Liver (tissue), 9 donors: ENCODE results near the gene HOXB13. TPM values are rescaled to one million over a fixed set of nuclear protein-coding genes. Genes with fewer than 3 reads are reported as not detected.

Experiments
- DNase-seq: peaks from one replicate; pipeline ENCODE4 v3.0.0-alpha.2; 2017; ENCODE audit warnings: low spot score
- H3K27ac ChIP-seq, 2 donors: one replicate each; pipeline ENCODE4 v1.7.0; 2013; ENCODE audit warnings: inconsistent platforms in 2 of 2, low read length in 2 of 2, control low read depth in 1 of 2, low read depth in 1 of 2, mild to moderate bottlenecking in 1 of 2
- H3K27me3 ChIP-seq, 4 donors: one replicate each; pipeline versions ENCODE4 v1.6.1 to v1.7.0; 2013; ENCODE audit warnings: low read length in 3 of 4, inconsistent platforms in 1 of 4, mild to moderate bottlenecking in 1 of 4, moderate library complexity in 1 of 4; ENCODE audit not compliant: control insufficient read depth in 4 of 4, insufficient read depth in 4 of 4
- H3K36me3 ChIP-seq, 4 donors: one replicate each; pipeline versions ENCODE4 v1.6.1 to v1.7.0; 2013; ENCODE audit warnings: low read length in 3 of 4, mild to moderate bottlenecking in 3 of 4, low read depth in 1 of 4, moderate library complexity in 1 of 4; ENCODE audit not compliant: control insufficient read depth in 4 of 4, insufficient read depth in 3 of 4
- H3K4me1 ChIP-seq, 4 donors: one replicate each; pipeline versions ENCODE4 v1.6.1 to v1.7.0; 2013; ENCODE audit warnings: low read length in 3 of 4, mild to moderate bottlenecking in 3 of 4, moderate library complexity in 1 of 4; ENCODE audit not compliant: control insufficient read depth in 4 of 4, insufficient read depth in 4 of 4
- H3K4me3 ChIP-seq, 3 donors: one replicate each; pipeline versions ENCODE4 v1.6.1 to v1.7.0; 2013; ENCODE audit warnings: low read length in 3 of 3, control low read depth in 1 of 3, low read depth in 1 of 3, mild to moderate bottlenecking in 1 of 3
- H3K9ac ChIP-seq, 2 donors: one replicate each; pipeline ENCODE4 v1.7.0; 2013; ENCODE audit warnings: low read length in 2 of 2, mild to moderate bottlenecking in 2 of 2, moderate library complexity in 2 of 2, control low read depth in 1 of 2, low read depth in 1 of 2
- H3K9me3 ChIP-seq, 4 donors: one replicate each; pipeline versions ENCODE4 v1.6.1 to v1.7.0; 2013; ENCODE audit warnings: low read length in 3 of 4; ENCODE audit not compliant: control insufficient read depth in 4 of 4
- FOXA1 ChIP-seq: IDR thresholded peaks from 2 replicates; pipeline ENCODE4 v1.6.1; 2016; ENCODE audit warnings: antibody characterized with exemption
- FOXA2 ChIP-seq: IDR thresholded peaks from 2 replicates; pipeline ENCODE4 v1.6.1; 2016; ENCODE audit warnings: antibody characterized with exemption
- GABPA ChIP-seq, 2 donors: IDR thresholded peaks in 1 of 2; conservative IDR thresholded peaks in 1 of 2; 2 replicates each; pipeline ENCODE4 v1.6.1; 2016; ENCODE audit warnings: antibody characterized with exemption in 2 of 2, mild to moderate bottlenecking in 1 of 2, moderate library complexity in 1 of 2
- HNF4A ChIP-seq, 2 donors: conservative IDR thresholded peaks; 2 replicates each; pipeline ENCODE4 v1.6.1; 2016; ENCODE audit warnings: antibody characterized with exemption in 2 of 2, mild to moderate bottlenecking in 2 of 2
- HNF4G ChIP-seq: IDR thresholded peaks from 2 replicates; pipeline ENCODE4 v1.6.1; 2016; ENCODE audit warnings: antibody characterized with exemption
- JUND ChIP-seq, 2 donors: IDR thresholded peaks; 2 replicates each; pipeline ENCODE4 v1.6.1; 2016; ENCODE audit warnings: antibody characterized with exemption in 2 of 2
- NR2F2 ChIP-seq: IDR thresholded peaks from 2 replicates; pipeline ENCODE4 v1.6.1; 2016; ENCODE audit warnings: antibody characterized with exemption
- RAD21 ChIP-seq, 2 donors: IDR thresholded peaks; 2 replicates each; pipeline ENCODE4 v1.6.1; 2016; ENCODE audit warnings: antibody characterized with exemption in 2 of 2, mild to moderate bottlenecking in 2 of 2
- RXRA ChIP-seq, 2 donors: IDR thresholded peaks; 2 replicates each; pipeline ENCODE4 v1.6.1; 2017 to 2018; ENCODE audit warnings: antibody characterized with exemption in 2 of 2, mild to moderate bottlenecking in 1 of 2
- SP1 ChIP-seq: IDR thresholded peaks from 2 replicates; pipeline ENCODE4 v1.6.1; 2018; ENCODE audit warnings: antibody characterized with exemption, mild to moderate bottlenecking
- TAF1 ChIP-seq: conservative IDR thresholded peaks from 2 replicates; pipeline ENCODE4 v1.6.1; 2016; ENCODE audit warnings: antibody characterized with exemption, mild to moderate bottlenecking
- YY1 ChIP-seq: IDR thresholded peaks from 2 replicates; pipeline ENCODE4 v1.6.1; 2016; ENCODE audit warnings: antibody characterized with exemption, mild to moderate bottlenecking
- WGBS: extraction: QIAGEN DNeasy Blood & Tissue Kit; methylation state at CpG from one replicate; pipeline ENCODE4 v1.1.7; 2013; 5-methylcytosine and 5-hydroxymethylcytosine counted together
- polyA plus RNA-seq, 2 donors: library from polyadenylated mRNA; stranded (reverse) in 1 of 2; unstranded in 1 of 2; fragments of 200-250 nt in 1 of 2; fragments of >200 nt in 1 of 2; fragmentation: Nextera tagmentation in 1 of 2; extraction: Ambion mirVana in 1 of 2; gene quantifications; one replicate each; pipeline versions ENCODE4 v1.2.1 to v1.2.3, GENCODE V29; 2013 to 2015
- total RNA-seq, 2 donors: library from RNA; depleted of rRNA; stranded (reverse); fragments of >200 nt; gene quantifications; one replicate each; pipeline ENCODE4 v1.2.3, GENCODE V29; 2014
- TF ChIP-seq, protein P1 (sequence below): IDR thresholded peaks from 2 replicates; pipeline ENCODE4 v1.6.1; 2016; ENCODE audit warnings: antibody characterized with exemption, mild to moderate bottlenecking
- TF ChIP-seq, protein P2 (sequence below): IDR thresholded peaks from 2 replicates; pipeline ENCODE4 v1.6.1; 2016; ENCODE audit warnings: antibody characterized with exemption
- TF ChIP-seq, protein P3 (sequence below): IDR thresholded peaks from 2 replicates; pipeline ENCODE4 v1.6.1; 2016; ENCODE audit warnings: antibody characterized with exemption
- TF ChIP-seq, protein P4 (sequence below): IDR thresholded peaks from 2 replicates; pipeline ENCODE4 v1.6.1; 2016; ENCODE audit warnings: antibody characterized with exemption
- TF ChIP-seq, protein P5 (sequence below): fragments of 150-350 bp; IDR thresholded peaks from 2 replicates; pipeline ENCODE4 v1.5.1; 2017; ENCODE audit warnings: improper control_type of control experiment, low read depth, low read length; ENCODE audit not compliant: missing input control
- donor health status: healthy.
- donor health status: healthy.
- donor health status: healthy.
- donor health status: healthy.
- donor health status: healthy.

HOXB13 gene
- total and polyA plus RNA-seq, 4 donors: not detected

DNA sequence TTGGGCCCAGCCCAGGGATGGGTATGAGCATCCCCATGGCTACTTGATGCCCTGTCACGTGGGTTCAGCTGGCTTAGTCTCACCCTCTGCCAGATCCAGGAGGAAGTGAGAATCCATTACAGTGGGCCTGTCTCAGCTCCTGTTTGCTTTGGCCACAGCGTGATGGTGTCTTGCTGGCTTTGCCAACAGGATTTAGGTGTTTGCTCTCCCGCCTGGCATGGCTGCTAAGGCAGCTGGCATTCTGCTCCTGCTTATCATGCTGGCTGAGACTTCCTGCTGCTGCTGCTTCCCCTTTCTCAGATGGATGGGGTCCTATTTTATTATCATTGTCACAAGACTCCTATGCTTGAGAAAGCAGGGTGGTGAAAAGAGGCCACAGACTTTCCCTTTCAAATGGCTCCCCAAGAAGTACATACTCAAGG, 28.3 kb upstream of the HOXB13 start:
- no peak overlapping the region for H3K4me3 ChIP-seq
- H3K9ac ChIP-seq: no peak overlapping the region
- no peak for TF ChIP-seq GABPA (IDR thresholded peaks at IDR 0.05 in 1 of 2, conservative IDR thresholded peaks at IDR 0.05 in 1 of 2)
- no peak for TF ChIP-seq YY1
- no peak for TF ChIP-seq HNF4A (conservative IDR thresholded peaks at IDR 0.05)
- TF ChIP-seq, protein P1, sequence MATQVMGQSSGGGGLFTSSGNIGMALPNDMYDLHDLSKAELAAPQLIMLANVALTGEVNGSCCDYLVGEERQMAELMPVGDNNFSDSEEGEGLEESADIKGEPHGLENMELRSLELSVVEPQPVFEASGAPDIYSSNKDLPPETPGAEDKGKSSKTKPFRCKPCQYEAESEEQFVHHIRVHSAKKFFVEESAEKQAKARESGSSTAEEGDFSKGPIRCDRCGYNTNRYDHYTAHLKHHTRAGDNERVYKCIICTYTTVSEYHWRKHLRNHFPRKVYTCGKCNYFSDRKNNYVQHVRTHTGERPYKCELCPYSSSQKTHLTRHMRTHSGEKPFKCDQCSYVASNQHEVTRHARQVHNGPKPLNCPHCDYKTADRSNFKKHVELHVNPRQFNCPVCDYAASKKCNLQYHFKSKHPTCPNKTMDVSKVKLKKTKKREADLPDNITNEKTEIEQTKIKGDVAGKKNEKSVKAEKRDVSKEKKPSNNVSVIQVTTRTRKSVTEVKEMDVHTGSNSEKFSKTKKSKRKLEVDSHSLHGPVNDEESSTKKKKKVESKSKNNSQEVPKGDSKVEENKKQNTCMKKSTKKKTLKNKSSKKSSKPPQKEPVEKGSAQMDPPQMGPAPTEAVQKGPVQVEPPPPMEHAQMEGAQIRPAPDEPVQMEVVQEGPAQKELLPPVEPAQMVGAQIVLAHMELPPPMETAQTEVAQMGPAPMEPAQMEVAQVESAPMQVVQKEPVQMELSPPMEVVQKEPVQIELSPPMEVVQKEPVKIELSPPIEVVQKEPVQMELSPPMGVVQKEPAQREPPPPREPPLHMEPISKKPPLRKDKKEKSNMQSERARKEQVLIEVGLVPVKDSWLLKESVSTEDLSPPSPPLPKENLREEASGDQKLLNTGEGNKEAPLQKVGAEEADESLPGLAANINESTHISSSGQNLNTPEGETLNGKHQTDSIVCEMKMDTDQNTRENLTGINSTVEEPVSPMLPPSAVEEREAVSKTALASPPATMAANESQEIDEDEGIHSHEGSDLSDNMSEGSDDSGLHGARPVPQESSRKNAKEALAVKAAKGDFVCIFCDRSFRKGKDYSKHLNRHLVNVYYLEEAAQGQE: no peak
- no peak for TF ChIP-seq JUND (IDR thresholded peaks at IDR 0.05)
- TF ChIP-seq RXRA (IDR thresholded peaks at IDR 0.05): no peak
- TF ChIP-seq TAF1: no peak
- no peak for TF ChIP-seq NR2F2
- TF ChIP-seq HNF4G: no peak
- no peak for TF ChIP-seq FOXA2
- TF ChIP-seq, protein P2, sequence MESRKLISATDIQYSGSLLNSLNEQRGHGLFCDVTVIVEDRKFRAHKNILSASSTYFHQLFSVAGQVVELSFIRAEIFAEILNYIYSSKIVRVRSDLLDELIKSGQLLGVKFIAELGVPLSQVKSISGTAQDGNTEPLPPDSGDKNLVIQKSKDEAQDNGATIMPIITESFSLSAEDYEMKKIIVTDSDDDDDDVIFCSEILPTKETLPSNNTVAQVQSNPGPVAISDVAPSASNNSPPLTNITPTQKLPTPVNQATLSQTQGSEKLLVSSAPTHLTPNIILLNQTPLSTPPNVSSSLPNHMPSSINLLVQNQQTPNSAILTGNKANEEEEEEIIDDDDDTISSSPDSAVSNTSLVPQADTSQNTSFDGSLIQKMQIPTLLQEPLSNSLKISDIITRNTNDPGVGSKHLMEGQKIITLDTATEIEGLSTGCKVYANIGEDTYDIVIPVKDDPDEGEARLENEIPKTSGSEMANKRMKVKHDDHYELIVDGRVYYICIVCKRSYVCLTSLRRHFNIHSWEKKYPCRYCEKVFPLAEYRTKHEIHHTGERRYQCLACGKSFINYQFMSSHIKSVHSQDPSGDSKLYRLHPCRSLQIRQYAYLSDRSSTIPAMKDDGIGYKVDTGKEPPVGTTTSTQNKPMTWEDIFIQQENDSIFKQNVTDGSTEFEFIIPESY: no peak
- TF ChIP-seq, protein P3, sequence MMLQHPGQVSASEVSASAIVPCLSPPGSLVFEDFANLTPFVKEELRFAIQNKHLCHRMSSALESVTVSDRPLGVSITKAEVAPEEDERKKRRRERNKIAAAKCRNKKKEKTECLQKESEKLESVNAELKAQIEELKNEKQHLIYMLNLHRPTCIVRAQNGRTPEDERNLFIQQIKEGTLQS: no peak
- no peak for TF ChIP-seq FOXA1
- TF ChIP-seq, protein P4, sequence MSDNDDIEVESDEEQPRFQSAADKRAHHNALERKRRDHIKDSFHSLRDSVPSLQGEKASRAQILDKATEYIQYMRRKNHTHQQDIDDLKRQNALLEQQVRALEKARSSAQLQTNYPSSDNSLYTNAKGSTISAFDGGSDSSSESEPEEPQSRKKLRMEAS: no peak
- no peak for TF ChIP-seq SP1
- no peaks in the 10 kb centered on the region for H3K36me3 ChIP-seq
- H3K9me3 ChIP-seq: no peaks in the 10 kb centered on the region
- H3K27ac ChIP-seq: no peak overlapping the region
- DNase-seq: no peak
- H3K4me1 ChIP-seq: peaks cover 2 to 7% (median 4%) of the 10 kb centered on the region in 4 donors
- WGBS: 30% methylated on average over 3 of the region's 3 CpGs
- peaks cover 0 to 46% (median 12%) of the 10 kb centered on the region in 4 donors for H3K27me3 ChIP-seq

DNA sequence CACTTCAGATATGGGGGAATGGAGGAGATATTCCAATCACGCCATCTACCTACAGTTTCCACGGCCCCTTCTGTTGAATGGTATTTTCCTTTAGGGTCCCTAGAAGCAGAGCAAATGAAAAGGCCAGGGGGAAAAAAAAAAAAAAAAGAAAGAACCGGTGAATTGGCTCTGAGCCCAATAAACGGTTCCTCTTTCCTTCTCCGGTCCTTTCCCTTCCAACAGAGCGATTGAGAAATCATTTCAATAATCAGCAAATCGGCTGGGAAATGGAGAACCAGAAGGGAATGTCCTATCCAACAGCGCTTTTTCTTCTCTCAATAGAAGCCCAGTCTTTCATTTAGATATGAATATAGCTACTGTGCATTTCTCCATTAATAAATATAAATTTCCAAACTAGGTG, 26.8 kb upstream of the HOXB13 start:
- Histone ChIP-seq H3K9ac (no peak overlapping the region), H3K27me3 (peaks cover 2 to 51% (median 16%) of the 10 kb centered on the region in 4 donors), H3K36me3 (no peaks in the 10 kb centered on the region), H3K4me3 (no peak overlapping the region), H3K4me1 (peaks cover 2 to 7% (median 4%) of the 10 kb centered on the region in 4 donors), H3K9me3 (no peaks in the 10 kb centered on the region), H3K27ac (no peak overlapping the region)
- WGBS: 16% methylated on average over 8 of the region's 8 CpGs
- no peak for DNase-seq
- TF ChIP-seq, protein P5, sequence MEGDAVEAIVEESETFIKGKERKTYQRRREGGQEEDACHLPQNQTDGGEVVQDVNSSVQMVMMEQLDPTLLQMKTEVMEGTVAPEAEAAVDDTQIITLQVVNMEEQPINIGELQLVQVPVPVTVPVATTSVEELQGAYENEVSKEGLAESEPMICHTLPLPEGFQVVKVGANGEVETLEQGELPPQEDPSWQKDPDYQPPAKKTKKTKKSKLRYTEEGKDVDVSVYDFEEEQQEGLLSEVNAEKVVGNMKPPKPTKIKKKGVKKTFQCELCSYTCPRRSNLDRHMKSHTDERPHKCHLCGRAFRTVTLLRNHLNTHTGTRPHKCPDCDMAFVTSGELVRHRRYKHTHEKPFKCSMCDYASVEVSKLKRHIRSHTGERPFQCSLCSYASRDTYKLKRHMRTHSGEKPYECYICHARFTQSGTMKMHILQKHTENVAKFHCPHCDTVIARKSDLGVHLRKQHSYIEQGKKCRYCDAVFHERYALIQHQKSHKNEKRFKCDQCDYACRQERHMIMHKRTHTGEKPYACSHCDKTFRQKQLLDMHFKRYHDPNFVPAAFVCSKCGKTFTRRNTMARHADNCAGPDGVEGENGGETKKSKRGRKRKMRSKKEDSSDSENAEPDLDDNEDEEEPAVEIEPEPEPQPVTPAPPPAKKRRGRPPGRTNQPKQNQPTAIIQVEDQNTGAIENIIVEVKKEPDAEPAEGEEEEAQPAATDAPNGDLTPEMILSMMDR: no peak
- TF ChIP-seq RXRA (IDR thresholded peaks at IDR 0.05): no peak
- no peak for TF ChIP-seq FOXA2
- TF ChIP-seq RAD21 (IDR thresholded peaks at IDR 0.05): no peak
- no peak for TF ChIP-seq HNF4A (conservative IDR thresholded peaks at IDR 0.05)
- no peak for TF ChIP-seq YY1
- no peak for TF ChIP-seq GABPA (IDR thresholded peaks at IDR 0.05 in 1 of 2, conservative IDR thresholded peaks at IDR 0.05 in 1 of 2)
- no peak for TF ChIP-seq JUND (IDR thresholded peaks at IDR 0.05)
- no peak for TF ChIP-seq HNF4G
- no peak for TF ChIP-seq TAF1
- TF ChIP-seq FOXA1: no peak
